ENCODE measurements around the gene TRMO.

DNA sequence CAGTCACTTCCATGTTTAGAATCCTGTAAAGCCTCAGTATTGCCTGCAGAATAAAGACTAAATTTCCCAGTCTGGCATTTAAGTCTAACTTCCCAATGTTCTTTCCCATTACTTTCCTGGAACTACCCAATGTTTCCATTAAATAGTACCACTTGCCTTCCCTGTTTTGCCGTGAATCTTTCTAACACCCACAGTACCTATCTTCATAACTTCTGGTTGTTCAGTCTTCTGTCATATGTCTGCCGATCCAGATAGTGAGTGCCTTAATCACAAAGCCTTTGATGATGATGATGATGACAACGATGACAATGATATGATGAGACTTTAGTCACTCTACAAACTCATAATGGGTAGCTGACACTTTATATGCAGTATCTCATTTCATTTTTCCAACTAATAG lies 22.3 kb upstream of the TRMO start:
- TF ChIP-seq, protein P1, sequence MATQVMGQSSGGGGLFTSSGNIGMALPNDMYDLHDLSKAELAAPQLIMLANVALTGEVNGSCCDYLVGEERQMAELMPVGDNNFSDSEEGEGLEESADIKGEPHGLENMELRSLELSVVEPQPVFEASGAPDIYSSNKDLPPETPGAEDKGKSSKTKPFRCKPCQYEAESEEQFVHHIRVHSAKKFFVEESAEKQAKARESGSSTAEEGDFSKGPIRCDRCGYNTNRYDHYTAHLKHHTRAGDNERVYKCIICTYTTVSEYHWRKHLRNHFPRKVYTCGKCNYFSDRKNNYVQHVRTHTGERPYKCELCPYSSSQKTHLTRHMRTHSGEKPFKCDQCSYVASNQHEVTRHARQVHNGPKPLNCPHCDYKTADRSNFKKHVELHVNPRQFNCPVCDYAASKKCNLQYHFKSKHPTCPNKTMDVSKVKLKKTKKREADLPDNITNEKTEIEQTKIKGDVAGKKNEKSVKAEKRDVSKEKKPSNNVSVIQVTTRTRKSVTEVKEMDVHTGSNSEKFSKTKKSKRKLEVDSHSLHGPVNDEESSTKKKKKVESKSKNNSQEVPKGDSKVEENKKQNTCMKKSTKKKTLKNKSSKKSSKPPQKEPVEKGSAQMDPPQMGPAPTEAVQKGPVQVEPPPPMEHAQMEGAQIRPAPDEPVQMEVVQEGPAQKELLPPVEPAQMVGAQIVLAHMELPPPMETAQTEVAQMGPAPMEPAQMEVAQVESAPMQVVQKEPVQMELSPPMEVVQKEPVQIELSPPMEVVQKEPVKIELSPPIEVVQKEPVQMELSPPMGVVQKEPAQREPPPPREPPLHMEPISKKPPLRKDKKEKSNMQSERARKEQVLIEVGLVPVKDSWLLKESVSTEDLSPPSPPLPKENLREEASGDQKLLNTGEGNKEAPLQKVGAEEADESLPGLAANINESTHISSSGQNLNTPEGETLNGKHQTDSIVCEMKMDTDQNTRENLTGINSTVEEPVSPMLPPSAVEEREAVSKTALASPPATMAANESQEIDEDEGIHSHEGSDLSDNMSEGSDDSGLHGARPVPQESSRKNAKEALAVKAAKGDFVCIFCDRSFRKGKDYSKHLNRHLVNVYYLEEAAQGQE (IDR thresholded peaks at IDR 0.05; ENCODE audit: insufficient read depth in 1 of 2, low read depth in 2 of 2, low read length in 2 of 2) = no peak
- TF ChIP-seq FOXP2 (optimal IDR thresholded peaks at IDR 0.05; ENCODE audit: borderline replicate concordance, extremely low read depth, extremely low read length, insufficient read depth) (no peak), SIN3A (IDR thresholded peaks at IDR 0.05; ENCODE audit: borderline replicate concordance, insufficient read depth, low read length) (no peak)
